AG10803 (cell line): ENCODE measurements around the gene TRIM61.
"Not testable (repeated sequence)": the region's sequence is repeated elsewhere in the genome, so short reads cannot be mapped to it uniquely, and the experiment has no call there.

Experiments
- DNase-seq: peaks from one replicate; pipeline ENCODE4 v3.0.0; 2010; ENCODE audit warnings: low read depth
- H3K4me3 ChIP-seq: 2 replicates; pipeline ENCODE4 v1.5.1; 2011; ENCODE audit warnings: mild to moderate bottlenecking, low read length, control low read depth
- TF ChIP-seq, protein P1 (sequence below): conservative IDR thresholded peaks from 2 replicates; pipeline ENCODE4 v1.5.1; 2011; ENCODE audit warnings: mild to moderate bottlenecking, low read length, control low read depth, inconsistent platforms

TRIM61 gene

DNA sequence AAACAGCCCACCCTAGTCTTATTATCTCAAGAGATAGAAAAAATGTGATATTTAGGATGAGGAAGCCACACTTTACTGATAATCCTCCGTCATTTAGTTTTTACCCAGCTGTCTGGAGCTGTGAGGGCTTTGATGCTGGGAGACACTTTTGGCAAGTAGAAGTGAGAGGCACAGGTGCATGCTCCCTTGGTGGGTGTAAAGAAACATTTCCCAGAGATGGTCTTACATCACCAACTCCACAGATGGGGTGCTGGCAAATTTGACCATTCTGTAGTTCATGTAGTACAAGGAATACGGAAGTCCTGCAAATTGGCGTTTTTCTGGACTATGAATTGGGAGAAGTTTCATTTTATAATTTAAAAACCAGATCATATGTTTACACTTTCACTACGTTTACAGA, 28.5 kb downstream of the TRIM61 start:
- no peak overlapping the region for H3K4me3 ChIP-seq
- no peak for DNase-seq
- TF ChIP-seq, protein P1, sequence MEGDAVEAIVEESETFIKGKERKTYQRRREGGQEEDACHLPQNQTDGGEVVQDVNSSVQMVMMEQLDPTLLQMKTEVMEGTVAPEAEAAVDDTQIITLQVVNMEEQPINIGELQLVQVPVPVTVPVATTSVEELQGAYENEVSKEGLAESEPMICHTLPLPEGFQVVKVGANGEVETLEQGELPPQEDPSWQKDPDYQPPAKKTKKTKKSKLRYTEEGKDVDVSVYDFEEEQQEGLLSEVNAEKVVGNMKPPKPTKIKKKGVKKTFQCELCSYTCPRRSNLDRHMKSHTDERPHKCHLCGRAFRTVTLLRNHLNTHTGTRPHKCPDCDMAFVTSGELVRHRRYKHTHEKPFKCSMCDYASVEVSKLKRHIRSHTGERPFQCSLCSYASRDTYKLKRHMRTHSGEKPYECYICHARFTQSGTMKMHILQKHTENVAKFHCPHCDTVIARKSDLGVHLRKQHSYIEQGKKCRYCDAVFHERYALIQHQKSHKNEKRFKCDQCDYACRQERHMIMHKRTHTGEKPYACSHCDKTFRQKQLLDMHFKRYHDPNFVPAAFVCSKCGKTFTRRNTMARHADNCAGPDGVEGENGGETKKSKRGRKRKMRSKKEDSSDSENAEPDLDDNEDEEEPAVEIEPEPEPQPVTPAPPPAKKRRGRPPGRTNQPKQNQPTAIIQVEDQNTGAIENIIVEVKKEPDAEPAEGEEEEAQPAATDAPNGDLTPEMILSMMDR = no peak

DNA sequence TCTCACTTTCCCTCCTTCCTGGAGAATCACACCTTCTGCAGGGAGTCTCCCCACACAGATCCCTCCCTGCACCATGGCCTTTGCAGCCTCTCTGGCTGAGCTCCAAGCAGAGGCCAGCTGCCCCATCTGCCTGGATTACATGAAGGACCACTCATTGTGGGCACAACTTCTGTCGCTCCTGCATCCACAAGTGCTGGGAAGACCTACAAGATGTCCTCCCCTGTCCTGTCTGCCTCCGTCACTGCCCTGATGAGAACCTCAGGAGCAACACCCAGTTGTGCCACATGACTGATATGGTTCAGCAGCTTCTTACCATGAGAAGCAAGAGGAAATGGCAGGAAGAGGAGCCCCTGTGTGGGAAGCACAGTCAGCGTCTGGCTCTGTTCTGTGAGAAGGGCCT, 29.5 kb downstream of the TRIM61 start:
- DNase-seq, H3K4me3 ChIP-seq: not testable (repeated sequence)

DNA sequence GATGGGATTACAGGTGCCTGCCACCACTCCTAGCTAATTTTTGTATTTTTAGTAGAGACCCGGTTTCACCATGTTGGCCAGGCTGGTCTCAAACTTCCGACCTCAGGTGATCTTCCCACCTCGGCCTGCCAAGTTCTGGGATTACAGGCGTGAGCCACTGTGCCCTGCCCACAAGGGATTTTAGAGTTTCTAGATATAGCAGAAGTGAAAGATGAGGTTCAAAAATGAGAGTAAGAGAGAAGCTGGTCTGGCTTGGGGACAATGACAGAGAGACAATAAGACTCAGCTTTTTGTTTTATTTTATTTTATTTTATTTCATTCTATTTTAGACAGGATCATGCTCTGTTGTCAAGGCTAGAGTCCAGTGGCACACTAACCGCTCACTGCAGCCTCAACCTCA, 30.6 kb downstream of the TRIM61 start:
- H3K4me3 ChIP-seq = no peak overlapping the region
- TF ChIP-seq, protein P1 = no peak
- no peak for DNase-seq

DNA sequence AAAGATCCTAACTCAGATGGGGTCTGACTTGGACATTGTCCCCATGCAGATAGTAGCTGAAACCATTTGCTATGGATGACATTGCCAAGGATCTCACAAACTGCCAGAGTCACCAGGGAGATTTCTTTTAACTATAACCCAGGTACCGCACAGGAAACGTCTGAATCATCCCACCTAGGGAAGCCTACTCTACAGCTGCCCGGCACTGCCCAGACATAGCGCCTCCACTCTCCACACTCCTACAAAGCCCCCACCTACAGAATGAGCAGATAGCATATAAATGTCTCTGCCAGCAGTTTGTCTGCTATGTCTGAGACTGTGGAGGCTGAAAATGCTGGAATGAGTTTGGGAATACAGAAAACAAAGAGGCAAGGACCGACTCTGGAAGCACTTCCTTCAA, 32.3 kb downstream of the TRIM61 start:
- no peak overlapping the region for H3K4me3 ChIP-seq
- TF ChIP-seq, protein P1 = no peak
- DNase-seq = no peak

DNA sequence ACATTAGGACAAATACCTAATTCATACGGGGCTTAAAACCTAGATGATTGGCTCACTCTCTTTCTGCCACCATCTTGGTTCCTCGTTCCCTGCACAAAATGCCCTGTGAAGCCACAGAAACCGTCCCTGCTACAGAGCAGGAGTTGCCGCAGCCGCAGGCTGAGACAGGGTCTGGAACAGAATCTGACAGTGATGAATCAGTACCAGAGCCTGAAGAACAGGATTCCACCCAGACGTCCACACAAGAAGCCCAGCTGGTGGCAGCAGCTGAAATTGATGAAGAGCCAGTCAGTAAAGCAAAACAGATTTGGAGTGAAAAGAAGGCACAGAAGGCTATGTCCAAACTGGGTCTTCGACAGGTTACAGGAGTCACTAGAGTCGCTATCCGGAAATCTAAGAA, 34.3 kb downstream of the TRIM61 start:
- TF ChIP-seq, protein P1 = no peak
- H3K4me3 ChIP-seq = no peak overlapping the region
- DNase-seq = no peak

DNA sequence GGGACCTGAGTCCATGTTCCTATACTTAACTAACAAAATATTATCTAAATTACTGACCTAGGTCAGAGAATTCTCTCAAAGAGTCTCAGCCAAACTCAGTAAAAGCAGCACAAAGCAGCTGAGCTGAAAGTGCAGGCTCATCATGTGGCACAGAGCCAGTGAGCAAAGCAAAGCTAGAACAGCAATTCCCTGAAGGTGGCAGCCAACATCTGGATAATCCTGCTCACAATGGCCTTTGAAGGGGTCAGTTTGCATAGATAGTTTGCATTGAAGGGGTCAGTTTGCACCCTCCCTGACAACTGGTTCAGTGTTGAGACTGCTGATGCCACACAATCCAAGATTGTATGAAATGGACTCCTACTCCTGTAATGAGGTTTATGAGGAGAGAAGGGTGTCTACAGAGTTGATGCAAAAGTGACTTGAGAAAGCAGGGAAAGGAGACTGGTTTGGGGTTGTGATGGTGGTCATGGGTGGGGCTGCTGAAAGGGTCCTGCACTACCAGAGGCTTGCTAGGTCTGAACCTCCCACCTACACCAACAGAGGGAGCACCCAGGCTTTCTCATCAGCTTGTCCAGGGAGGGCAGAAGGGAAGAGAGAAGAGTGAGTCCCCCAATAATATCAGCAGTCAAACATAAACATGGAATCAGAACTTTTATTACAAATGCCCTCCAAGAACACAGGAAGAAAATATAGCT, 39.7 kb downstream of the TRIM61 start:
- no peak overlapping the region for H3K4me3 ChIP-seq
- TF ChIP-seq, protein P1 = peak; percentile 28
- peak; percentile 48 for DNase-seq

DNA sequence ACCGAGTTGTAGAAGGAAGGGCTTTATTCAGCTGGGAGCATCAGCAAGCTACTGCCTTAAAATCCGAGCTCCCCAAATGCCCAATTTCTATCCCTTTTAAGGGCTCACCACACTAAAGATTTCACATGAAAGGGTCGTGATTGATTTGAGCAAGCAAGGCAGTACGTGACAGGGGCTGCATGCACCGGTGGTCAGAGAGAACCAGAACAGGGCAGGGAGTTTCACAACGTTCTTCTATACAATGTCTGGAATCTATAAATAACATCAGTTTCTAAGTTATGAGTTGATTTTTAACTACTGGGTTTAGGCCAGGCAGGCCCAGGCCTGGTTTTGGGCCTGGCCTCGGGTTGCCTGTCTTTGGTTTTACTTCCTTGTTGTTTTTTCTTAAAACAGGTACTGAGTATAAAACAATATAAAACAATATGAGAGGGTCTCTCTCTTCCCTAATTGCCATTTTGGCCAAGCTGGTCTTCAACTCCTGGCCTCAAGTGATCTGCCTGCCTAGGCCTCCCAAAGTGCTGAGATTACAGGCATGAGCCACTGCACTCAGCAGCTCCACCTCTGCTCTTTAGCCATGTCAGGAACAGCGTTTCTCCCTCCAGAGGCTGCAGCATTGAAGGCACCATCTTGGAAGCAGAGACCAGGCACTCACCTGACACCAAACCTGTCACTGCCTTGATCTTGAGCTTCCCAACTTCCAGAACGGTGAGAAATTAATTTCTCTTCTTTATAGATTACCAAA, 41.4 kb downstream of the TRIM61 start:
- DNase-seq, H3K4me3 ChIP-seq: not testable (repeated sequence)

DNA sequence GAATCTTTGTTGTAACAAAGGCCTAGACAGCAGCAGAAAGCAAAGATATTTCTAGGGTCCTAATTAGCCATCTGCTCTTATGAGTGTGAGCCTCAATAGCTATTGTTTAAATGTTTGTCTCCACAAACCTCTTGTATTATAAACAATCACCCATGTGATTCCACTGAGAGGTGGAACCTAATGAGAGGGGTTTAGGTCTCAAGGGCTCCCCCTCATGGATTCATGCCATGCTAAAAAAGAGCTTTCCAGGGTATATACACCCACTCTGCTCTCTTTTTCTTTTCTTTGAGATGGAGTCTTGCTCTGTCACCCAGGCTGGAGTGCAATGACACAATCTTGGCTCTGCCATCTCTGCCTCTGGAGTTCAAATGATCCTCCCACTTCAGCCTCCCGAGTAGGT, 42.1 kb downstream of the TRIM61 start:
- TF ChIP-seq, protein P1 = no peak
- no peak overlapping the region for H3K4me3 ChIP-seq
- no peak for DNase-seq
